Mucosa of rectum (tissue), 2 donors: ENCODE results near the gene ZSWIM5.

Experiments
- H3K27ac ChIP-seq, 2 donors: one replicate each; pipeline ENCODE4 v1.7.0; 2013; ENCODE audit warnings: inconsistent platforms in 2 of 2, low read depth in 2 of 2, low read length in 2 of 2
- H3K27me3 ChIP-seq, 2 donors: one replicate each; pipeline ENCODE4 v1.7.0; 2013; ENCODE audit warnings: low read length in 2 of 2; ENCODE audit not compliant: control insufficient read depth in 2 of 2, insufficient read depth in 2 of 2
- H3K36me3 ChIP-seq, 2 donors: one replicate each; pipeline ENCODE4 v1.7.0; 2013; ENCODE audit warnings: low read length in 2 of 2; ENCODE audit not compliant: control insufficient read depth in 2 of 2, insufficient read depth in 2 of 2
- H3K4me1 ChIP-seq, 2 donors: one replicate each; pipeline ENCODE4 v1.7.0; 2013; ENCODE audit warnings: low read length in 2 of 2, mild to moderate bottlenecking in 1 of 2; ENCODE audit not compliant: control insufficient read depth in 2 of 2, insufficient read depth in 2 of 2
- H3K4me3 ChIP-seq, 2 donors: one replicate each; pipeline ENCODE4 v1.7.0; 2013; ENCODE audit warnings: low read length in 2 of 2
- H3K9ac ChIP-seq, 2 donors: one replicate each; pipeline ENCODE4 v1.7.0; 2013; ENCODE audit warnings: low read length in 2 of 2, low read depth in 1 of 2, mild to moderate bottlenecking in 1 of 2
- H3K9me3 ChIP-seq, 2 donors: one replicate each; pipeline ENCODE4 v1.7.0; 2013; ENCODE audit warnings: low read length in 2 of 2; ENCODE audit not compliant: control insufficient read depth in 2 of 2
- donor health status: healthy.
- donor health status: Normal muscosa, but diverticular disease.

Gene ZSWIM5

DNA sequence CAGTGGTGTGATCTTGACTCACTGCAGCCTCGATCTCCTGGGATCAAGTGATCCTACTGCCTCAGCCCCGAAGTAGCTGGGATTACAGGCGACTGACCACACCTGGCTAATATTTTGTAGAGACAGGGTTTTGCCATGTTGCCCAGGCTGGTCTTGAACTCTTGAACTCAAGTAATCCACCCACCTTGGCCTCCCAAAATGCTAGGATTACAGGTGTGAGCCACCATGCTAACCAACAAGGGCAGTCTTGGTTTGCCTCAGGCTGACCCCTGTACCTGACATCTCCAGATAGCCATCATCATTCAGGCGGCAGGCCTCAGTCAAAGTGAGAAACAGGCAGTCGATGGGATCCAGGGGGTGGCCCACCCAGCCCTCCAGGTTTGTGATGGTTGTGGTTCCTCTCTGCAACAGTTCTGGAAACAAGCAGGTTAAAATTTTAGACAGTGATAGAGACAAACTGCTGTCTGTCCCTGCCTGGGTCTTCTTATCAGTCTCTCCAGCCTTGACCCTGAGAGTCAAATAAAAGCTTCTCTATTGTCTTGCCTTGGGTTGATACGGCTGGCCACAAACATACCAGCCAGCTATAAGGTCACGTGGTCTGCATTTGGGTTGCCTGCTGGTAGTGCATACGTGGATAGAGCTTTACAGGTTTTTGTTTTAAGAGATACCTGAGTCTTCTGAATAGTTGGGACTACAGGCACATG is 167.6 kb downstream of the ZSWIM5 start:
- no peak overlapping the region for H3K9ac ChIP-seq
- H3K27me3 ChIP-seq = no peaks in the 10 kb centered on the region
- H3K27ac ChIP-seq = no peak overlapping the region
- H3K4me1 ChIP-seq = peaks cover 0 to 3% of the 10 kb centered on the region in 2 donors
- H3K4me3 ChIP-seq = no peak overlapping the region
- peaks cover 10 to 18% of the 10 kb centered on the region in 2 donors for H3K36me3 ChIP-seq
- no peaks in the 10 kb centered on the region for H3K9me3 ChIP-seq

GRCh38 chr1:45038240-45038639 is 168.2 kb downstream of the ZSWIM5 start:
- Histone ChIP-seq H3K9me3 (no peaks in the 10 kb centered on the region), H3K4me1 (peaks cover 0 to 3% of the 10 kb centered on the region in 2 donors), H3K27me3 (no peaks in the 10 kb centered on the region), H3K4me3 (no peak overlapping the region), H3K9ac (no peak overlapping the region), H3K36me3 (peaks cover 10 to 18% of the 10 kb centered on the region in 2 donors), H3K27ac (no peak overlapping the region)

GRCh38 chr1:45037456-45037855 is 168.9 kb downstream of the ZSWIM5 start:
- no peak overlapping the region for H3K27ac ChIP-seq

DNA sequence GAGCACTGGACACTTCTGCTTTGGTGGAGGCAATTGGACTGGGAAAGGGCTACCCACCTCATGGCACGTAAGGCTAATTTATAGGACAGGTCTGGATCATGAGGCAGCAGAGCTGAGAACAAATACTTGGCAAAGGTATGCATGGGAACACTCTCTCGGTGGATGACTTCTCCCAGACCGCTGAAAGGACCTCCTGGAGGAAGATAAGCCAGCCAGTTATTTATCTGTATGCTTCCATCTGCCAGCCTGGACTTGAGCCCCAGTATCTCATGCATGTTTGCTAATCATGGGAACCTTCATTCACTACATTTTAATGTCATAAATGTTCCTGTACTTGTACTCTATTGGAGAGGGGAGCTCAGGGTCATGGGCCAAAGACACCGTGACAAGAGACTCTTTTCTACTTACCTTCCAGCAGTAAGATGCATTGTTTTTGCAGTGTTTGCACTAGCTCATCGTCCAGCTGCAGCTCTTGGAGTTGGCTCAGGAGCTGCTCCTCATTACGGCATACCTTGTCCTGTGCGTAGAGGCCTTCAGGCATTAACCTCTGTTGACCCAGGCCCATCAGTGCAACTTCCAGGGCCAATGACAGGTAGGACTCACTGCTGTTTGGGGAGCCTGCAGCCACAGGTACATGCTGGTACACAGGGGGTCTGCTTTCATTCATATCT is 170.6 kb downstream of the ZSWIM5 start:
- no peak overlapping the region for H3K9ac ChIP-seq
- H3K9me3 ChIP-seq = no peaks in the 10 kb centered on the region
- H3K4me1 ChIP-seq = peaks cover 0 to 3% of the 10 kb centered on the region in 2 donors
- H3K36me3 ChIP-seq = peaks cover 10 to 15% of the 10 kb centered on the region in 2 donors
- H3K27ac ChIP-seq = no peak overlapping the region
- H3K4me3 ChIP-seq = no peak overlapping the region
- no peaks in the 10 kb centered on the region for H3K27me3 ChIP-seq

More at GRCh38 chr1:45037456-45037855, 168.9 kb downstream of the ZSWIM5 start:
- Histone ChIP-seq H3K36me3 (peaks cover 10 to 17% of the 10 kb centered on the region in 2 donors), H3K9ac (no peak overlapping the region), H3K4me3 (no peak overlapping the region), H3K4me1 (peaks cover 0 to 3% of the 10 kb centered on the region in 2 donors), H3K27me3 (no peaks in the 10 kb centered on the region), H3K9me3 (no peaks in the 10 kb centered on the region)

DNA sequence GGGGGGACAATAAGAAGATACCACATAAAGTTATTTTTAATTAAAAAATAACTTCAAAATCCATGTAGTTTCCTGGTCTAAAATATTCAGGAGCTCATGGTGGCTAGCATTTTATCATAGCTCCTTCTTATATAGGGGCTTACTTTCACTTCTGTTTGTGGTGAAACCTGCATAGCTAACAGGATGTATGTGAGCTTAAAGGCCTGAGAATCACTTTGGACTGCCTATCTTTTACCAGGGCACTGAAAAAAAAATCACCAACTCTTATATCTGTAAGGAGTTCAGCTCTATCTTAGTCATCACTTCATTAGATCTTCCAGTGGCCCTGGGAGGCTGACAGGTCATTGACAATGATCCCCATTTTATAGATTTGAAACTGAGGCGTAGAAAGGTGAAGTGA is 173.0 kb downstream of the ZSWIM5 start:
- H3K9ac ChIP-seq = no peak overlapping the region
- H3K4me3 ChIP-seq = no peak overlapping the region
- H3K27ac ChIP-seq = no peak overlapping the region
- peaks cover 0 to 2% of the 10 kb centered on the region in 2 donors for H3K4me1 ChIP-seq
- no peaks in the 10 kb centered on the region for H3K27me3 ChIP-seq
- H3K36me3 ChIP-seq = peaks cover 10 to 15% of the 10 kb centered on the region in 2 donors
- H3K9me3 ChIP-seq = no peaks in the 10 kb centered on the region

DNA sequence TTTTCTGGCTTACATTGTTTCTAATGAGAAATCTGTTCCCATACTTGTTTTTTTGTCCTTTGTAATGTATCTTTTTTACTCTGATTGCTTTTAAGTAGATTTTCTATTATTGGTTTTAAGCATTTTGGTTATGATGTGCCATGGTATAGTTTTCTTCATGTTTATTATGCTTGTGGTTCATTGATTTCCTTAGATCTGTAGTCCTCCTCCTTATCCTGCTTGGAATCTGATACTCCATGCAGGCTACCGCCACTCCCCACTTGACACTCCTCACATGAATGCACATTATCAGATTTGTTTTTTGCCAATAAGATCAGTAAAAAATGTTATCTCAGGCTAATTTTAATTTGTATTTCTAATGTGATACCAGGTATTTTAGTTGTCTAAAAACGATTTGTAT is 173.6 kb downstream of the ZSWIM5 start:
- H3K4me3 ChIP-seq = no peak overlapping the region
- peaks cover 10 to 15% of the 10 kb centered on the region in 2 donors for H3K36me3 ChIP-seq

DNA sequence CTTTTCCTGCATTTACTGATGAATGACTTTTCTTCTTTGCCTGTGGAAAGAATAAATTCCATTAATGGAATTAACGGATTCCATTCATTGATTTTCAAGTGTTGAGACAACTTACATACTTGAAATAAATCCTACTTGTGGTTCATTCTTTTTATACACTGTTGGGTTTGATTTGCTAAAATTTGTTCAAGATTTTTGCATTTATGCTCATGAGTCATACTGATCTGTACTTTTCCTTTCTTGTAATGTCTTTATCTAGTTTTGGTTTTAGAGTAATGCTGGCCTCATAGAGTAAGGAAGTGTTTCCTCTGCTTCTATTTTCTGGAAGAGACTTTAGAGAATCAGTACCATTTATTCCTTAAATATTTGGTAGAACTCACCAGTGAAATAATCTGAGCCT is 180.0 kb downstream of the ZSWIM5 start:
- Histone ChIP-seq H3K4me3 (no peak overlapping the region), H3K27me3 (no peaks in the 10 kb centered on the region), H3K27ac (no peak overlapping the region), H3K36me3 (no peaks in the 10 kb centered on the region), H3K4me1 (no peaks in the 10 kb centered on the region), H3K9ac (no peak overlapping the region), H3K9me3 (no peaks in the 10 kb centered on the region)

More for the DNA sequence above, 173.6 kb downstream of the ZSWIM5 start:
- Histone ChIP-seq H3K9me3 (no peaks in the 10 kb centered on the region), H3K27me3 (no peaks in the 10 kb centered on the region), H3K4me1 (no peaks in the 10 kb centered on the region), H3K27ac (no peak overlapping the region), H3K9ac (no peak overlapping the region)

GRCh38 chr1:45023663-45024062 is 182.7 kb downstream of the ZSWIM5 start:
- H3K4me1 ChIP-seq = no peaks in the 10 kb centered on the region
- no peaks in the 10 kb centered on the region for H3K36me3 ChIP-seq
- H3K4me3 ChIP-seq = no peak overlapping the region
- no peak overlapping the region for H3K27ac ChIP-seq
- no peaks in the 10 kb centered on the region for H3K27me3 ChIP-seq
- no peaks in the 10 kb centered on the region for H3K9me3 ChIP-seq
- H3K9ac ChIP-seq = no peak overlapping the region

GRCh38 chr1:45018599-45019230 is 187.7 kb downstream of the ZSWIM5 start:
- Histone ChIP-seq H3K4me3 (no peak overlapping the region), H3K9ac (no peak overlapping the region)

DNA sequence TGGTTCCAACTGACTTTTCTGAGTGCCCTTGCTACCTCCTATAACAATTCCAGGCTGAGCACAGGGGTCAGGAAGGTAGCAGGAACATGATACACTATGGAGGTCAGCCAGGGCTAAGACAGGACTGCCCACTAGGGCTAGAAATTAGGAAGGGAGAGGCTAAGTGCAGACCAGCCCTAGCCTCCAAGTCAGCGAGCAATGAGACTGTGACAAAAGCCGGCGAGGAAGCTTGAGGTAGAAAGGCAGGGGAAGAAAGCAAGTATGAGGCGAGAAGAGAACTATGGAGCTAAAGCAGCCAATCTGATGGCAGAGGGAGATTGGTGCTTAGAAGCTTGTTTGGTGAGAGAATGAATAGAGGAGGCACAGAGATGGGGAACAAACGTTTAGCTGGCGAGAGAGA is 189.6 kb downstream of the ZSWIM5 start:
- H3K9ac ChIP-seq = no peak overlapping the region
- H3K27ac ChIP-seq = no peak overlapping the region
- no peaks in the 10 kb centered on the region for H3K27me3 ChIP-seq
- H3K4me3 ChIP-seq = no peak overlapping the region
- no peaks in the 10 kb centered on the region for H3K9me3 ChIP-seq
- H3K4me1 ChIP-seq = peaks cover 12% of the 10 kb centered on the region in 2 donors
- peaks cover 0 to 10% of the 10 kb centered on the region in 2 donors for H3K36me3 ChIP-seq

More at GRCh38 chr1:45018599-45019230, 187.7 kb downstream of the ZSWIM5 start:
- Histone ChIP-seq H3K4me1 (no peaks in the 10 kb centered on the region), H3K27ac (no peak overlapping the region), H3K36me3 (peaks cover 0 to 10% of the 10 kb centered on the region in 2 donors), H3K27me3 (no peaks in the 10 kb centered on the region), H3K9me3 (no peaks in the 10 kb centered on the region)
